Esophagus squamous epithelium (tissue), 4 donors: ENCODE measurements around the gene WFS1.

Experiments used
- POLR2A ChIP-seq, 4 donors: fragments of 450-650 bp; IDR thresholded peaks; one replicate each; pipeline ENCODE4 v1.6.1; 2017; ENCODE audit warnings: antibody characterized with exemption in 4 of 4, mild to moderate bottlenecking in 4 of 4, moderate library complexity in 3 of 4
- TF ChIP-seq, protein P1 (sequence below), 6 experiments: fragments of 450-650 bp in 4 of 6; fragments of 200-600 bp in 2 of 6; sonication (generic) in 2 of 6; IDR thresholded peaks; one replicate each; pipeline ENCODE4 v1.5.1; 2016 to 2019; ENCODE audit warnings: antibody characterized with exemption in 6 of 6, mild to moderate bottlenecking in 4 of 6, moderate library complexity in 4 of 6

- TF ChIP-seq POLR2A (IDR thresholded peaks at IDR 0.05), result no peak
- TF ChIP-seq, protein P1, sequence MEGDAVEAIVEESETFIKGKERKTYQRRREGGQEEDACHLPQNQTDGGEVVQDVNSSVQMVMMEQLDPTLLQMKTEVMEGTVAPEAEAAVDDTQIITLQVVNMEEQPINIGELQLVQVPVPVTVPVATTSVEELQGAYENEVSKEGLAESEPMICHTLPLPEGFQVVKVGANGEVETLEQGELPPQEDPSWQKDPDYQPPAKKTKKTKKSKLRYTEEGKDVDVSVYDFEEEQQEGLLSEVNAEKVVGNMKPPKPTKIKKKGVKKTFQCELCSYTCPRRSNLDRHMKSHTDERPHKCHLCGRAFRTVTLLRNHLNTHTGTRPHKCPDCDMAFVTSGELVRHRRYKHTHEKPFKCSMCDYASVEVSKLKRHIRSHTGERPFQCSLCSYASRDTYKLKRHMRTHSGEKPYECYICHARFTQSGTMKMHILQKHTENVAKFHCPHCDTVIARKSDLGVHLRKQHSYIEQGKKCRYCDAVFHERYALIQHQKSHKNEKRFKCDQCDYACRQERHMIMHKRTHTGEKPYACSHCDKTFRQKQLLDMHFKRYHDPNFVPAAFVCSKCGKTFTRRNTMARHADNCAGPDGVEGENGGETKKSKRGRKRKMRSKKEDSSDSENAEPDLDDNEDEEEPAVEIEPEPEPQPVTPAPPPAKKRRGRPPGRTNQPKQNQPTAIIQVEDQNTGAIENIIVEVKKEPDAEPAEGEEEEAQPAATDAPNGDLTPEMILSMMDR (IDR thresholded peaks at IDR 0.05), result no peak
These were observed 38.2 kb downstream of the WFS1 start for GRCh38 chr4:6307891-6308290.
